ENCODE data around the gene YIF1A.

YIF1A gene

DNA sequence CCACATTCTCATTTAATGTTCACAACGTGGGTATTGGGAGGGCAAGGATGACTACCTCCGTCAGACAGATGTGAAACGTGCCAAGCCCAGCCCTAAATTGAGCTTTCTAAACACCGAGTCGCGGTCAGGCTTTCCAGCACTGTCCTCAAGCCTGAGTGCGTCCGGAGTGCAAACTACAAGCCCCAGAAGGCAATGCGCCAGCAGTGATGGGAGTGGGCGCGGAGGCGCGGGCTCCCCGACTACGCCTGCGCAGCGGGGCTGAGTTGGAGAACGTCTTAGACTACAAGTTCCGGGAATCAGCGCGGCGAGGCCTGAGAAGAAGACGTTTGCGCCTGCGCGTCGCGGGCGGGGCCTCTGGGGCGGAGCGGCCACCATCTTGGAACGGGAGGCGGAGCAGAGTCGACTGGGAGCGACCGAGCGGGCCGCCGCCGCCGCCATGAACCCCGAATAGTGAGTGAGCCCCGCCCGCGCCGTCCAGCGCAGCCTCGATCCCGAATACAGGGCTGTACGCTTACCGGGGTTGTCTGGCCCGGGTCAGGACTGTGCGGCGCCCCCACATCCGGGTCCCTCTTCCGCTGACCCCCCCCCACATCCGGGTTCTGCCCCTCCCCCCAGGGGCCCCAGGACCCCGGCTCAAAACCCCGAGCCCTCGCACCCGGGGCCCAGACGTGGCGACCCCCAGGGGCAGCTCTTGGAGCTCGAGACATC, 20.5 kb downstream of the YIF1A start, which contains the start of gene RAB1B:
TSS of gene RAB1B (plus strand) at position 396 of the 708 bp plus-strand sequence. CDS start at position 437, 41 bp downstream.
- no peak for TF ChIP-seq CTCF (IDR thresholded peaks at IDR 0.05)
- peak; percentile 100 for DNase-seq (ENCODE audit: low spot score)
- Histone ChIP-seq H3K4me3 (peak within 1 kb of the TSS; percentile 93), H3K27ac (peak within 1 kb of the TSS; percentile 91 to 99)

GRCh38 chr11:66267379-66268243, 21.3 kb downstream of the YIF1A start:
- peak overlapping the region; percentile 91 to 99 for H3K27ac ChIP-seq
- peak; percentile 94 for DNase-seq (ENCODE audit: low spot score)
- H3K4me3 ChIP-seq: peak overlapping the region; percentile 93
- TF ChIP-seq CTCF (IDR thresholded peaks at IDR 0.05): no peak

GRCh38 chr11:66267039-66267378, 21.9 kb downstream of the YIF1A start:
- no peak for DNase-seq (ENCODE audit: low spot score)
- Histone ChIP-seq H3K4me3 (peak overlapping the region; percentile 93), H3K27ac (peak overlapping the region; percentile 91 to 99)
- no peak for TF ChIP-seq CTCF (IDR thresholded peaks at IDR 0.05)

- Histone ChIP-seq H3K27ac (peak overlapping the region; percentile 91 to 99), H3K4me3 (peak overlapping the region; percentile 93)
- no peak for DNase-seq (ENCODE audit: low spot score)
- no peak for TF ChIP-seq CTCF (IDR thresholded peaks at IDR 0.05)
Observed at GRCh38 chr11:66266378-66267038, 22.4 kb downstream of the YIF1A start.

DNA sequence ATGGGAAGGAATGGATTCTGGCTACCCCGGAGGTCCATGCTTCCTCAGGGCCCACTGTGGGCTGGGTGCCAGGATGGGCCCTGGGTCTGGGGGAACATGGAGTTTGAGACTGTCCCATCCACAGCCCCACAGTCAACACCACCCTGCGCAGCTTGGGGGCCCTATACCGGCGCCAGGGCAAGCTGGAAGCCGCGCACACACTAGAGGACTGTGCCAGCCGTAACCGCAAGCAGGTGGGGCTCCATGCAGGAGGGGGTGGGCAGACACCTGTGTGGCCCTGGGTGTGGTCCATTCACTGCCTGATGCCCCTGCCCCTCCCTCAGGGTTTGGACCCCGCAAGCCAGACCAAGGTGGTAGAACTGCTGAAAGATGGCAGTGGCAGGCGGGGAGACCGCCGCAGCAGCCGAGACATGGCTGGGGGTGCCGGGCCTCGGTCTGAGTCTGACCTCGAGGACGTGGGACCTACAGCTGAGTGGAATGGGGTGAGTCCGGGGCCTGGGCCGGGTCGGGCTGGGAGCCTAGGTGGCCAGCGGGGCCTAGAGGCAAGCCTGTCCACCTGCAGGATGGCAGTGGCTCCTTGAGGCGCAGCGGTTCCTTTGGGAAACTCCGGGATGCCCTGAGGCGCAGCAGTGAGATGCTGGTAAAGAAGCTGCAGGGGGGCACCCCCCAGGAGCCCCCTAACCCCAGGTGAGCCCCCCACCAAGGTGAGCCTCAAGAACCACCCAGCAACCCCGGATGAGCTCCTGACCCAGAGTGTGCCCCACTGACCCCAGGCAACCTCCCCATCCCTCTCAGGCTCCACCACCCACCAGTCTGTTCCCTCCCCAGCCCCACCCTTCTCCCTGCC, 23.2 kb downstream of the YIF1A start:
- Histone ChIP-seq H3K4me3 (no peak overlapping the region), H3K27ac (peak overlapping the region in 1 of 2 donors; percentile 99)
- TF ChIP-seq CTCF (IDR thresholded peaks at IDR 0.05): no peak
- no peak for DNase-seq (ENCODE audit: low spot score)

- no peak for TF ChIP-seq CTCF (IDR thresholded peaks at IDR 0.05)
- no peak for DNase-seq (ENCODE audit: low spot score)
- Histone ChIP-seq H3K4me3 (no peak overlapping the region), H3K27ac (no peak overlapping the region)
Observed at GRCh38 chr11:66264914-66265313, 24.0 kb downstream of the YIF1A start.

Measured in coronary artery (tissue), 2 donors.